ENCODE data around the gene HLA-B. TPM values are rescaled to one million over a fixed set of nuclear protein-coding genes. Genes with fewer than 3 reads are reported as not detected.
"Not testable (repeated sequence)": the region's sequence is repeated elsewhere in the genome, so short reads cannot be mapped to it uniquely, and the experiment has no call there.

The HLA-B gene
- polyA plus RNA-seq (2013, experiment 1 of 2) = 28.6 TPM
- 28.5 TPM for polyA plus RNA-seq (2013, experiment 2 of 2)

GRCh38 chr6:31356946-31357466 is at the start of gene HLA-B:
TSS of gene HLA-B (minus strand) at chr6:31357179. CDS start at chr6:31357158, 21 bp downstream.
- H3K27me3 ChIP-seq (ENCODE audit: insufficient read depth, low read length, poor library complexity) = peaks cover 14% of the 10 kb centered on the region
- no peak within 1 kb of the TSS for H3K27ac ChIP-seq (ENCODE audit: low read depth, low read length)
- H2BK5ac ChIP-seq (ENCODE audit: low read length) = no peak within 1 kb of the TSS
- no peak within 1 kb of the TSS for H2AK5ac ChIP-seq (ENCODE audit: low read length)
- peak within 1 kb of the TSS; percentile 67 for H3K56ac ChIP-seq (ENCODE audit: low read length)
- no peaks in the 10 kb centered on the region for H3K79me2 ChIP-seq (ENCODE audit: control insufficient read depth, insufficient read depth, low read length)
- no CpG with 5 or more reads among the region's 39 CpGs for WGBS (ENCODE audit: extremely low coverage, insufficient coverage, low lambda C conversion rate)
- DNase-seq = peak; percentile 73
- no peak within 1 kb of the TSS for H3K23ac ChIP-seq (ENCODE audit: low read length)
- H4K5ac ChIP-seq (ENCODE audit: low read length) = no peak within 1 kb of the TSS
- H3K79me1 ChIP-seq (ENCODE audit: low read length) = no peaks in the 10 kb centered on the region
- H3K4me3 ChIP-seq (ENCODE audit: low read length) = no peak within 1 kb of the TSS
- H3K18ac ChIP-seq (ENCODE audit: low read length) = no peak within 1 kb of the TSS
- H4K8ac ChIP-seq (ENCODE audit: low read depth, low read length) = no peak within 1 kb of the TSS
- peak within 1 kb of the TSS; percentile 54 for H3K4me2 ChIP-seq (ENCODE audit: low read length)
- H3K4me1 ChIP-seq (ENCODE audit: control insufficient read depth, low read depth, low read length) = no peaks in the 10 kb centered on the region
- H2BK15ac ChIP-seq (replicated peaks; ENCODE audit: low read depth) = no peak within 1 kb of the TSS
- H3K36me3 ChIP-seq (ENCODE audit: control insufficient read depth, insufficient read depth, low read length) = no peaks in the 10 kb centered on the region
- no peak within 1 kb of the TSS for H3K4ac ChIP-seq (ENCODE audit: low read depth, low read length)
- no peak within 1 kb of the TSS for H2BK120ac ChIP-seq (ENCODE audit: low read depth, low read length)
- peak within 1 kb of the TSS; percentile 42 for H3K9ac ChIP-seq (ENCODE audit: low read length)

GRCh38 chr6:31405996-31406395 is 49.0 kb upstream of the HLA-B start:
- Histone ChIP-seq H2BK5ac (ENCODE audit: low read length) (no peak overlapping the region), H3K4me2 (ENCODE audit: low read length) (no peak overlapping the region), H3K36me3 (ENCODE audit: control insufficient read depth, insufficient read depth, low read length) (peaks cover under 1% of the 10 kb centered on the region), H3K79me2 (ENCODE audit: control insufficient read depth, insufficient read depth, low read length) (peaks cover 43% of the 10 kb centered on the region), H4K5ac (ENCODE audit: low read length) (no peak overlapping the region), H3K27me3 (ENCODE audit: insufficient read depth, low read length, poor library complexity) (no peaks in the 10 kb centered on the region), H2BK120ac (ENCODE audit: low read depth, low read length) (no peak overlapping the region), H3K4ac (ENCODE audit: low read depth, low read length) (no peak overlapping the region), H3K23ac (ENCODE audit: low read length) (no peak overlapping the region), H3K79me1 (ENCODE audit: low read length) (peaks cover 9% of the 10 kb centered on the region), H3K4me3 (ENCODE audit: low read length) (no peak overlapping the region), H3K27ac (ENCODE audit: low read depth, low read length) (no peak overlapping the region), H3K4me1 (ENCODE audit: control insufficient read depth, low read depth, low read length) (peaks cover 6% of the 10 kb centered on the region), H2BK15ac (replicated peaks; ENCODE audit: low read depth) (no peak overlapping the region), H4K8ac (ENCODE audit: low read depth, low read length) (no peak overlapping the region), H3K18ac (ENCODE audit: low read length) (no peak overlapping the region), H2AK5ac (ENCODE audit: low read length) (no peak overlapping the region), H3K56ac (ENCODE audit: low read length) (no peak overlapping the region), H3K9ac (ENCODE audit: low read length) (no peak overlapping the region)
- WGBS (ENCODE audit: extremely low coverage, insufficient coverage, low lambda C conversion rate) = no CpG with 5 or more reads among the region's 5 CpGs
- DNase-seq = no peak

DNA sequence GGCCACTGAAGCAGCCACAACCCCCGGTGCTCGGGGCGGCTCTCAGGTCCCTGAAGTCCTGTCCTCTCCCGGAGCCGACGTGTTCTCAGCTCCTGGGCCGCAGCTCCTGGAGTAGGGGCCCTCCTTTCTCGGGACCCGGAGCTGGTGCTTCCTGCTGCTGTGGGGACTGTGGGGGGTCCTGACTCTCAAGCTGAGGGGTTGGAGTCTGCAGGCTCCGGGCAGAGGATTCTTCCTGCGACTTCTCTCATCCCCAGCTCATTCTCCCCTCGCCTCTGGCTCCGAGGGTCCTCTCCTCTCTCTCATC is 47.0 kb upstream of the HLA-B start:
- not testable (repeated sequence) for H4K5ac ChIP-seq (ENCODE audit: low read length); H3K27me3 ChIP-seq (ENCODE audit: insufficient read depth, low read length, poor library complexity); H3K4me1 ChIP-seq (ENCODE audit: control insufficient read depth, low read depth, low read length); DNase-seq; H2BK120ac ChIP-seq (ENCODE audit: low read depth, low read length); H3K23ac ChIP-seq (ENCODE audit: low read length); H4K8ac ChIP-seq (ENCODE audit: low read depth, low read length); H3K79me1 ChIP-seq (ENCODE audit: low read length); H3K36me3 ChIP-seq (ENCODE audit: control insufficient read depth, insufficient read depth, low read length); H2AK5ac ChIP-seq (ENCODE audit: low read length); H3K4ac ChIP-seq (ENCODE audit: low read depth, low read length); H3K18ac ChIP-seq (ENCODE audit: low read length); H2BK15ac ChIP-seq (replicated peaks; ENCODE audit: low read depth); H2BK5ac ChIP-seq (ENCODE audit: low read length)
- Histone ChIP-seq H3K56ac (ENCODE audit: low read length) (peak overlapping the region; percentile 92), H3K9ac (ENCODE audit: low read length) (peak overlapping the region; percentile 96), H3K4me3 (ENCODE audit: low read length) (peak overlapping the region; percentile 96), H3K4me2 (ENCODE audit: low read length) (peak overlapping the region; percentile 86), H3K27ac (ENCODE audit: low read depth, low read length) (peak overlapping the region; percentile 13), H3K79me2 (ENCODE audit: control insufficient read depth, insufficient read depth, low read length) (peaks cover 34% of the 10 kb centered on the region)
- WGBS (ENCODE audit: extremely low coverage, insufficient coverage, low lambda C conversion rate) = no CpG with 5 or more reads among the region's 13 CpGs

GRCh38 chr6:31403283-31404060 is 46.5 kb upstream of the HLA-B start, which contains the start of gene MICA:
TSS of gene MICA (plus strand) at chr6:31403595. CDS start at chr6:31403633, 38 bp downstream.
- H3K56ac ChIP-seq (ENCODE audit: low read length) = peak within 1 kb of the TSS; percentile 92
- peak within 1 kb of the TSS; percentile 56 for H3K27ac ChIP-seq (ENCODE audit: low read depth, low read length)
- no peaks in the 10 kb centered on the region for H3K27me3 ChIP-seq (ENCODE audit: insufficient read depth, low read length, poor library complexity)

GRCh38 chr6:31402324-31403282 is 45.6 kb upstream of the HLA-B start:
- H3K27ac ChIP-seq (ENCODE audit: low read depth, low read length) = peak overlapping the region; percentile 56
- H3K4me1 ChIP-seq (ENCODE audit: control insufficient read depth, low read depth, low read length) = peaks cover 6% of the 10 kb centered on the region
- no peaks in the 10 kb centered on the region for H3K36me3 ChIP-seq (ENCODE audit: control insufficient read depth, insufficient read depth, low read length)
- no peaks in the 10 kb centered on the region for H3K27me3 ChIP-seq (ENCODE audit: insufficient read depth, low read length, poor library complexity)
- H3K4me2 ChIP-seq (ENCODE audit: low read length) = peak overlapping the region; percentile 87
- H3K18ac ChIP-seq (ENCODE audit: low read length) = no peak overlapping the region
- no peak overlapping the region for H2AK5ac ChIP-seq (ENCODE audit: low read length)
- no peak overlapping the region for H2BK120ac ChIP-seq (ENCODE audit: low read depth, low read length)
- H3K9ac ChIP-seq (ENCODE audit: low read length) = peak overlapping the region; percentile 72
- WGBS (ENCODE audit: extremely low coverage, insufficient coverage, low lambda C conversion rate) = no CpG with 5 or more reads among the region's 27 CpGs
- no peak overlapping the region for H4K5ac ChIP-seq (ENCODE audit: low read length)
- no peak overlapping the region for H2BK5ac ChIP-seq (ENCODE audit: low read length)
- H3K4ac ChIP-seq (ENCODE audit: low read depth, low read length) = peak overlapping the region; percentile 24
- peaks cover 5% of the 10 kb centered on the region for H3K79me1 ChIP-seq (ENCODE audit: low read length)
- no peak overlapping the region for H3K23ac ChIP-seq (ENCODE audit: low read length)
- no peak overlapping the region for H2BK15ac ChIP-seq (replicated peaks; ENCODE audit: low read depth)
- peak overlapping the region; percentile 88 for H3K56ac ChIP-seq (ENCODE audit: low read length)
- no peak overlapping the region for H4K8ac ChIP-seq (ENCODE audit: low read depth, low read length)
- DNase-seq = peak; percentile 59
- peak overlapping the region; percentile 34 for H3K4me3 ChIP-seq (ENCODE audit: low read length)
- H3K79me2 ChIP-seq (ENCODE audit: control insufficient read depth, insufficient read depth, low read length) = peaks cover 25% of the 10 kb centered on the region

More at GRCh38 chr6:31403283-31404060, 46.5 kb upstream of the HLA-B start, which contains the start of gene MICA:
- no peak within 1 kb of the TSS for H2BK120ac ChIP-seq (ENCODE audit: low read depth, low read length)
- peaks cover 31% of the 10 kb centered on the region for H3K79me2 ChIP-seq (ENCODE audit: control insufficient read depth, insufficient read depth, low read length)
- no peak within 1 kb of the TSS for H4K5ac ChIP-seq (ENCODE audit: low read length)
- peaks cover 5% of the 10 kb centered on the region for H3K79me1 ChIP-seq (ENCODE audit: low read length)
- no CpG with 5 or more reads among the region's 58 CpGs for WGBS (ENCODE audit: extremely low coverage, insufficient coverage, low lambda C conversion rate)
- H3K36me3 ChIP-seq (ENCODE audit: control insufficient read depth, insufficient read depth, low read length) = no peaks in the 10 kb centered on the region
- H2BK5ac ChIP-seq (ENCODE audit: low read length) = peak within 1 kb of the TSS; percentile 82
- H4K8ac ChIP-seq (ENCODE audit: low read depth, low read length) = no peak within 1 kb of the TSS
- H3K4me3 ChIP-seq (ENCODE audit: low read length) = peak within 1 kb of the TSS; percentile 96
- no peak within 1 kb of the TSS for H2BK15ac ChIP-seq (replicated peaks; ENCODE audit: low read depth)
- H3K4me2 ChIP-seq (ENCODE audit: low read length) = peak within 1 kb of the TSS; percentile 87
- H3K23ac ChIP-seq (ENCODE audit: low read length) = no peak within 1 kb of the TSS
- no peak within 1 kb of the TSS for H3K18ac ChIP-seq (ENCODE audit: low read length)
- H3K4ac ChIP-seq (ENCODE audit: low read depth, low read length) = peak within 1 kb of the TSS; percentile 24
- peak; percentile 96 for DNase-seq
- no peak within 1 kb of the TSS for H2AK5ac ChIP-seq (ENCODE audit: low read length)
- H3K4me1 ChIP-seq (ENCODE audit: control insufficient read depth, low read depth, low read length) = peaks cover 6% of the 10 kb centered on the region
- H3K9ac ChIP-seq (ENCODE audit: low read length) = peak within 1 kb of the TSS; percentile 96
